Measurements from ENCODE around the gene BEND6.

- TF ChIP-seq POLR2A (IDR thresholded peaks at IDR 0.05; ENCODE audit: low read depth, low read length) (no peak), CTCF (IDR thresholded peaks at IDR 0.05; ENCODE audit: extremely low read depth in 1 of 2, insufficient read depth in 1 of 2, low read depth in 1 of 2, low read length in 2 of 2) (no peak)
Measured at GRCh38 chr6:56909115-56909907, 45.6 kb upstream of the BEND6 start.

Measured in endothelial cell of umbilical vein (primary cell).